Esophagus muscularis mucosa (tissue), 4 donors: Measurements from ENCODE around the gene ZNF746.

Experiments
- EP300 ChIP-seq: sonication (generic); formaldehyde crosslinking; IDR thresholded peaks from one replicate; pipeline ENCODE4 v1.6.1; 2017; ENCODE audit warnings: antibody characterized with exemption
- POLR2A ChIP-seq: fragments of 450-650 bp; IDR thresholded peaks from one replicate; pipeline ENCODE4 v1.6.1; 2017; ENCODE audit warnings: antibody characterized with exemption, moderate library complexity, mild to moderate bottlenecking, low read depth
- POLR2AphosphoS5 ChIP-seq, 2 donors: sonication (generic); formaldehyde crosslinking; IDR thresholded peaks; one replicate each; pipeline ENCODE4 v1.6.1; 2017; ENCODE audit warnings: antibody characterized with exemption in 2 of 2
- TF ChIP-seq, protein P1 (sequence below), 3 experiments: fragments of 200-600 bp in 2 of 3; fragments of 450-650 bp in 1 of 3; sonication (generic) in 2 of 3; IDR thresholded peaks; one replicate each; pipeline ENCODE4 v1.5.1; 2017 to 2019; ENCODE audit warnings: antibody characterized with exemption in 3 of 3, mild to moderate bottlenecking in 2 of 3, moderate library complexity in 1 of 3

DNA sequence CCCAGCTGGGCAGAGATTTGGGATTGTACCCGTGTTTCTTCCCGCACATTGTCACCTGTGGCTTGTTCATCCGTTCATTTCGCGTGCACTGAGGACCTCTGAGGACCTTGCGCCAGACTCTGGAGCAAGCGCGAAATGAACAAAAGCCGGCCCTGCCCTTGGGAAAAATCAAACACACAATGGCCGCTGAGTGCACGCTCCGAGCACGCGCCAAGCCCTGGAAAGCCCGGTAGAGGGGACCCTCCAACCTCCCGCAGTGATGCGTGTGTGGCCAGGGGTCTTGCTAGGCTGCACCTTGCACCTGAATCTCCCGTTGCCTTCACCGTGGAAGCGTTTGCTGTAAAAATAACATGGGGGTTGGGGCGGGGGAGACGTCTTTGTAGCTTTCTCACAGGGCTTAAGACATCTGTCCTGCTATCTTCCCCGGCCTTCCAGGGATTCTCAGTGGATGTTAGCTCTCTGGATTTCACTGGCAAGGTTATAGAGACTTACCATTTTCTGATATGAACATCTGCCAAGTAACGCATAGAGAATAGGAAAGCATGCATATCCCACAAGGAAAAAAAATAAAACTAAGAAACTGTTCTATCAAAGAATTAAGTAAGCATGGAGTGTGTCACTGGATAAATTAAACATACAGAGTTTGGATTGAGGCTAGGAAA is 74.0 kb downstream of the ZNF746 start:
- TF ChIP-seq, protein P1, sequence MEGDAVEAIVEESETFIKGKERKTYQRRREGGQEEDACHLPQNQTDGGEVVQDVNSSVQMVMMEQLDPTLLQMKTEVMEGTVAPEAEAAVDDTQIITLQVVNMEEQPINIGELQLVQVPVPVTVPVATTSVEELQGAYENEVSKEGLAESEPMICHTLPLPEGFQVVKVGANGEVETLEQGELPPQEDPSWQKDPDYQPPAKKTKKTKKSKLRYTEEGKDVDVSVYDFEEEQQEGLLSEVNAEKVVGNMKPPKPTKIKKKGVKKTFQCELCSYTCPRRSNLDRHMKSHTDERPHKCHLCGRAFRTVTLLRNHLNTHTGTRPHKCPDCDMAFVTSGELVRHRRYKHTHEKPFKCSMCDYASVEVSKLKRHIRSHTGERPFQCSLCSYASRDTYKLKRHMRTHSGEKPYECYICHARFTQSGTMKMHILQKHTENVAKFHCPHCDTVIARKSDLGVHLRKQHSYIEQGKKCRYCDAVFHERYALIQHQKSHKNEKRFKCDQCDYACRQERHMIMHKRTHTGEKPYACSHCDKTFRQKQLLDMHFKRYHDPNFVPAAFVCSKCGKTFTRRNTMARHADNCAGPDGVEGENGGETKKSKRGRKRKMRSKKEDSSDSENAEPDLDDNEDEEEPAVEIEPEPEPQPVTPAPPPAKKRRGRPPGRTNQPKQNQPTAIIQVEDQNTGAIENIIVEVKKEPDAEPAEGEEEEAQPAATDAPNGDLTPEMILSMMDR (IDR thresholded peaks at IDR 0.05): no peak
- TF ChIP-seq POLR2A: no peak
- no peak for TF ChIP-seq EP300
- TF ChIP-seq POLR2AphosphoS5 (IDR thresholded peaks at IDR 0.05): no peak
